GM12878 (cell line): ENCODE results near the gene PIWIL4. TPM values are rescaled to one million over a fixed set of nuclear protein-coding genes. Genes with fewer than 3 reads are reported as not detected.
A peak's percentile ranks its signal among the peaks of the same experiment; 100 is the strongest.

Experiments
- ATAC-seq: fragments of 200-7000 bp; cut with Tn5 transposase; 3 replicates; pipeline ENCODE4 v1.9.1; 2020; ENCODE audit warnings: mild to moderate bottlenecking, moderate library complexity
- BruUV-seq: library from RNA; stranded (reverse); fragments of 400-500 nt; replicated peaks from 2 replicates; lab custom pipeline; 2021; lab: Mats Ljungman, UMichigan
- CTCF ChIA-PET: fragments of 300-600 bp; sonication (Branson Sonifier 250); formaldehyde crosslinking; extraction: SDS; loops from one replicate; lab custom pipeline; 2021; ENCODE audit warnings: inconsistent platforms; lab: Yijun Ruan, JAX
- POLR2A ChIA-PET: fragments of 350-600 bp; formaldehyde crosslinking; extraction: SDS; loops from one replicate; lab custom pipeline; 2021; ENCODE audit warnings: inconsistent platforms; lab: Charles Lee
- RAD21 ChIA-PET: fragments of 300-600 bp; sonication (Branson Sonifier 250); formaldehyde crosslinking; loops from one replicate; lab custom pipeline; 2023; ENCODE audit warnings: antibody characterized with exemption; ENCODE audit not compliant: unreplicated experiment; lab: Charles Lee
- SMC1A ChIA-PET: fragments of 300-600 bp; sonication (Branson Sonifier 250); formaldehyde crosslinking; loops from one replicate; lab custom pipeline; 2023; ENCODE audit not compliant: unreplicated experiment, uncharacterized antibody; lab: Charles Lee
- DNase-seq: peaks from one replicate; pipeline ENCODE4 v3.0.0-alpha.2; 2011; ENCODE audit warnings: low read depth, low spot score
- FAIRE-seq: peaks from 3 replicates; lab custom pipeline; 2011; peaks lifted over from hg19 to GRCh38; lab: Jason Lieb, UNC
- H2AFZ ChIP-seq: 2 replicates; pipeline ENCODE4 v1.6.0; 2011; ENCODE audit warnings: low read depth, low read length, control low read depth; ENCODE audit not compliant: control insufficient read depth
- H3K27ac ChIP-seq: 2 replicates; pipeline ENCODE4 v1.5.1; 2011; ENCODE audit warnings: control low read depth; ENCODE audit not compliant: control insufficient read depth, insufficient read depth
- H3K27me3 ChIP-seq, 2 experiments: replicated peaks in 1 of 2; 2 replicates each; pipeline versions ENCODE4 v1.6.0 to v1.6.1; 2011; ENCODE audit warnings: low read length in 1 of 2; ENCODE audit not compliant: control insufficient read depth in 2 of 2, insufficient read depth in 2 of 2
- H3K36me3 ChIP-seq, 2 experiments: 2 replicates each; pipeline ENCODE4 v1.5.1; 2011; ENCODE audit warnings: low read length in 1 of 2; ENCODE audit not compliant: control insufficient read depth in 2 of 2, insufficient read depth in 2 of 2
- H3K4me1 ChIP-seq: 2 replicates; pipeline ENCODE4 v1.6.1; 2011; ENCODE audit warnings: mild to moderate bottlenecking, low read length, moderate library complexity, mixed read lengths; ENCODE audit not compliant: control insufficient read depth, insufficient read depth
- H3K4me2 ChIP-seq: 2 replicates; pipeline ENCODE4 v1.6.0; 2011; ENCODE audit warnings: control low read depth; ENCODE audit not compliant: control insufficient read depth, insufficient read depth
- H3K4me3 ChIP-seq: fragments of 200-600 bp; sonication (generic); 2 replicates; pipeline ENCODE4 v1.5.1; 2016
- H3K79me2 ChIP-seq: 2 replicates; pipeline ENCODE4 v1.6.0; 2011; ENCODE audit warnings: low read length; ENCODE audit not compliant: control insufficient read depth, insufficient read depth
- H3K9ac ChIP-seq: 2 replicates; pipeline ENCODE4 v1.8.0; 2011; ENCODE audit warnings: low read length, control low read depth, mixed read lengths; ENCODE audit not compliant: control insufficient read depth, insufficient read depth
- H3K9me3 ChIP-seq: replicated peaks from 3 replicates; pipeline ENCODE4 v1.5.1; 2011; ENCODE audit warnings: mild to moderate bottlenecking, low read length; ENCODE audit not compliant: control insufficient read depth, insufficient read depth
- H4K20me1 ChIP-seq: 2 replicates; pipeline ENCODE4 v1.6.0; 2011; ENCODE audit not compliant: control insufficient read depth, insufficient read depth
- BCL3 ChIP-seq: IDR thresholded peaks from 2 replicates; pipeline ENCODE4 v1.6.1; 2011; ENCODE audit warnings: borderline replicate concordance, low read depth, mild to moderate bottlenecking, moderate library complexity, low read length; ENCODE audit not compliant: insufficient read depth, poor library complexity, severe bottlenecking
- DPF2 ChIP-seq: fragments of 450-650 bp; IDR thresholded peaks from 2 replicates; pipeline ENCODE4 v1.6.1; 2017; ENCODE audit warnings: mild to moderate bottlenecking
- EP300 ChIP-seq, 2 experiments: fragments of 150-350 bp in 1 of 2; IDR thresholded peaks; 2 replicates each; pipeline ENCODE4 v1.6.1; 2011 to 2012; ENCODE audit warnings: low read depth in 2 of 2, low read length in 2 of 2, borderline replicate concordance in 1 of 2, improper control_type of control experiment in 1 of 2, inconsistent platforms in 1 of 2; ENCODE audit not compliant: control insufficient read depth in 1 of 2
- NFYA ChIP-seq: IDR thresholded peaks from 2 replicates; pipeline ENCODE4 v1.6.1; 2011; ENCODE audit warnings: low read depth, mild to moderate bottlenecking, low read length, improper control_type of control experiment, borderline replicate concordance
- NFYB ChIP-seq: IDR thresholded peaks from 2 replicates; pipeline ENCODE4 v1.6.1; 2011; ENCODE audit warnings: low read depth, mild to moderate bottlenecking, low read length, improper control_type of control experiment, moderate library complexity; ENCODE audit not compliant: insufficient read depth
- POLR2AphosphoS5 ChIP-seq: IDR thresholded peaks from 2 replicates; pipeline ENCODE4 v1.6.1; 2011; ENCODE audit warnings: mild to moderate bottlenecking, low read length, inconsistent platforms
- SREBF1 ChIP-seq: IDR thresholded peaks from 2 replicates; pipeline ENCODE4 v1.6.1; 2012; ENCODE audit warnings: mild to moderate bottlenecking, low read length
- WGBS: methylation state at CpG from one replicate; pipeline ENCODE4 v1.1.6; 2016; ENCODE audit warnings: low lambda C conversion rate; ENCODE audit not compliant: insufficient replicate concordance, insufficient coverage; ENCODE audit errors: missing lambda C conversion rate; 5-methylcytosine and 5-hydroxymethylcytosine counted together
- in situ Hi-C: fragments of 300-500 bp; cut with MboI; formaldehyde crosslinking; loops from 9 replicates; pipeline ENCODE4 v1.14.3; 2018; ENCODE audit warnings: mixed read lengths
- intact Hi-C: fragments of 100-400 bp; cut with micrococcal nuclease; formaldehyde crosslinking; loops from one replicate; pipeline ENCODE4 v1.14.2; 2022; ENCODE audit not compliant: unreplicated experiment
- polyA plus RNA-seq, 11 experiments: library from polyadenylated mRNA; depleted of rRNA in 4 of 11; unstranded in 6 of 11; stranded (reverse) in 5 of 11; fragments of >200 nt; fragmentation: Nextera tagmentation in 4 of 11; fragmentation: Illumina TruSeq in 1 of 11; extraction: Ambion mirVana in 4 of 11; extraction: Trizol in 1 of 11; gene quantifications; 1 replicate in 1 of 11; 2 replicates in 10 of 11; pipeline versions ENCODE4 v1.2.1 to v1.2.3, GENCODE V29; 2011 to 2016; ENCODE audit warnings: inconsistent platforms in 2 of 11, missing spikeins in 2 of 11, low read depth in 1 of 11
- total RNA-seq, 4 experiments: library from RNA; depleted of rRNA in 3 of 4; stranded (reverse); fragments of >200 nt in 3 of 4; fragmentation: Illumina TruSeq in 1 of 4; extraction: Trizol in 1 of 4; gene quantifications; 2 replicates each; pipeline versions ENCODE4 v1.2.1 to v1.2.3, GENCODE V29; 2013 to 2021

Gene PIWIL4
- total and polyA plus RNA-seq, 10 of the 15 experiments (the other 5 are each of a cell fraction or from before 2014, with no cell fraction given) = 0.23 to 13.3 (median 0.47) TPM

DNA sequence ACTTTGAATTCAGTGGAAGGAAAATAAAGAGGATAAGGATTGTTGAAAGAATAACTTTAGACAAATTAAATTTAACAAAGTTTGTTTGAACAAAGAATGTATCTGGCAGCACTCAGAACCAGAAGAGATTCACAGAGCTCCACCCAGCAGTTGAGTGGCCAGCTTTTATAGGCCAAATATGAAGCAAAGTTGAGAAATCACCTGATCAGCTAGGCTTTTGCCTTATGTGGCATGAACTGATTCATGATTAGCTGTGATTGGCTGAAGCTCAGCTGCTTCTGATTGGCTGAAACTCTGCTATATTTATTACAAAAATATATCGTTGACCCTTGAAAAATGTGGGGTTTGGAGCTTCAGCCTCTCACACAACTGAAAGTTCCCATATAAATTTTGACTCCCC lies 62.6 kb downstream of the PIWIL4 start:
- Histone ChIP-seq H3K4me1 (no peaks in the 10 kb centered on the region), H4K20me1 (no peaks in the 10 kb centered on the region), H2AFZ (no peak overlapping the region), H3K9ac (no peak overlapping the region), H3K36me3 (no peaks in the 10 kb centered on the region), H3K27ac (no peak overlapping the region), H3K4me3 (no peak overlapping the region)
- in situ Hi-C loops = no loop called here
- ATAC-seq (no peak), DNase-seq (no peak), FAIRE-seq (no peak)
- intact Hi-C loops = loop anchor here (10.0 kb wide), 2 partner anchors 435 to 1795 kb away; partner anchors contain the start of gene SRSF8
- ChIA-PET RAD21 (interaction anchor here (0.6 to 0.7 kb wide), 2 partner anchors 9 to 1365 kb away, joined by 3 read pairs; no protein-coding TSS in a partner anchor), POLR2A (interaction anchor here (0.7 kb wide), 1 partner anchor 12 kb away, joined by 3 read pairs; no protein-coding TSS in a partner anchor)
- 0% methylated on average over 1 of the region's 1 CpG for WGBS
- TF ChIP-seq DPF2 (no peak), POLR2AphosphoS5 (no peak), NFYA (no peak), EP300 (IDR thresholded peaks at IDR 0.05; ENCODE audit: borderline replicate concordance in 1 of 2, control insufficient read depth in 1 of 2, low read depth in 2 of 2, low read length in 2 of 2) (no peak), SREBF1 (no peak), NFYB (peak; percentile 45; the same call in 1 of the 2 replicates), BCL3 (no peak)
- TF ChIP-seq, all 136 proteins: peak for 1
- Histone ChIP-seq H3K79me2 (no peaks in the 10 kb centered on the region), H3K4me2 (no peak overlapping the region), H3K9me3 (peaks cover 1% of the 10 kb centered on the region; the same call in 2 of the 3 replicates), H3K27me3 (no peaks in the 10 kb centered on the region)
- ChIA-PET CTCF (interaction anchor here (1.4 kb wide), 1 partner anchor 268 kb away, joined by 5 read pairs; no protein-coding TSS in a partner anchor), SMC1A (interaction anchor here (0.7 kb wide), 1 partner anchor 12 kb away, joined by 3 read pairs; no protein-coding TSS in a partner anchor)
- no TSS peak for BruUV-seq
